GM18508 (cell line): ENCODE measurements around the gene ZNF865.

ENCODE experiments used
- ATAC-seq: cut with Tn5 transposase; IDR thresholded peaks from one replicate; pipeline ENCODE4 v1.9.1; 2021; ENCODE audit warnings: moderate number of reproducible peaks; ENCODE audit not compliant: insufficient read depth, unreplicated experiment

The ZNF865 gene

DNA sequence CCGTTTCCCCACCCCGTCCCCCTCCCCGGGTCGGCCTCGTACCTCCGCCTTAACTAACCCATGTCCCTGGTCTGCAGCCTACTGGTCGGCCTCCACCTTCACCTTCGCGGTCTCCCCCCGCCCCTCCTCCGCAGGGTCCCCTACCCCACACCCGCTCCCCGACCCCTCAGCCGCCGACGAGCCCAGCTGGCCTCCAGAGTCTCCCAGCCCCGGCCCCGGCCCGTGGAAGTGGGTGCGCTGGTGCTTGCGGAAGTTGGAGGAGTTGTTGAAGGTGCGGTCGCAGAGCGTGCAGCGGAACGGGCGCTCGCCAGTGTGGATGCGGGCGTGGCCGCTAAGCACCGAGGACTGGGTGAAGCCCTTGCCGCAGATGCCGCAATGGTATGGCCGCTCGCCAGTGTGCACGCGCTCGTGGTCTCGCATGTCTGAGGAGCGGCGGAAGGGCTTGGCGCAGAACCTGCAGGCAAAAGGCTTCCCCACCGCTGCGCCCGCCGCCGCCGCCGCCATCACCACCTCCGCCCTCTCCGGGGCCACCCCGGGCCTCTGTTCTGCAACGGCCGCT is 16.3 kb downstream of the ZNF865 start:
- no peak for ATAC-seq

GRCh38 chr19:55622242-55622969 is 17.0 kb downstream of the ZNF865 start:
- no peak for ATAC-seq

DNA sequence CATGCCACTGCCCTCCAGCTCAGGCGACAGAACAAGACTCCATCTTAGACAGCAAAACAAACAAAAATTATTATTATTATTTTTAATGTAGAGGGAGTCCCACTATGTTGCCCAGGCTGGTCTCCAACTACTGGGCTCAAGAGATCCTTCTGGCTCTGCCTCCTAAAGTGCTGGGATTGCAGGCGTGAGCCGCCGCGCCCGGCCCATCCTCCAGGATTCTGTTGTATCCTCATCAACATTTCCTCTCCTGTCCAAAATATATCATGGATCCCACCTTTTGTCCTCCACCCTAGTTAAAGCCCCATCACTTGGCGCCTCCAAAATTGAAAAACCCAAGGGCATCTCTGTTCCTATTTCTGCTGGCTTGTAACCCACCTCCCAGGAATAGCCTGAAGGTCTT is 17.7 kb downstream of the ZNF865 start:
- ATAC-seq: no peak

GRCh38 chr19:55623561-55623960 is 18.1 kb downstream of the ZNF865 start:
- ATAC-seq: no peak

GRCh38 chr19:55624109-55625003 is 18.9 kb downstream of the ZNF865 start, which contains the start of gene ZNF784:
Gene ZNF784 (minus strand): TSS chr19:55624566. CDS start chr19:55624561, 5 bp downstream.
- ATAC-seq: no peak

- no peak for ATAC-seq
Observed at GRCh38 chr19:55625004-55625326, 19.5 kb downstream of the ZNF865 start.

DNA sequence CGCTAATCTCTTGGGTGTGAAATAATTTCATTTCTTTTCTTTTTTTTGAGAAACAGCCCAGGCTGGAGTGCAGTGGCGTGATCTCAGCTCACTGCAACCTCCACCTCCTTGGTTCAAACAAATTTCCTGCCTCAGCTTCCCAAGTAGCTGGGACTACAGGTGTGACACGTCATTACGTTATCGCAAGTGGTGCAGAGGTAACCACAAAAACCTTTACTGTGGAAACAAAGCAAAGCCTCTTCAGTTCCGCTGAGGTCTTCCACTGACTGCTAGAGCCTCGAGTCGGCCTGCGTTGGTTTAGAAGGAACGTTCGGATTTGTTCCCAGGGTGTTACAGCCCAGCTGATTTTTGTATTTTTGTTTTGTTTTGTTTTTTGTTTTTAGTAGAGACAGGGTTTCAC is 20.9 kb downstream of the ZNF865 start:
- ATAC-seq: no peak

- no peak for ATAC-seq
Observed at GRCh38 chr19:55632463-55632834, 27.0 kb downstream of the ZNF865 start.

DNA sequence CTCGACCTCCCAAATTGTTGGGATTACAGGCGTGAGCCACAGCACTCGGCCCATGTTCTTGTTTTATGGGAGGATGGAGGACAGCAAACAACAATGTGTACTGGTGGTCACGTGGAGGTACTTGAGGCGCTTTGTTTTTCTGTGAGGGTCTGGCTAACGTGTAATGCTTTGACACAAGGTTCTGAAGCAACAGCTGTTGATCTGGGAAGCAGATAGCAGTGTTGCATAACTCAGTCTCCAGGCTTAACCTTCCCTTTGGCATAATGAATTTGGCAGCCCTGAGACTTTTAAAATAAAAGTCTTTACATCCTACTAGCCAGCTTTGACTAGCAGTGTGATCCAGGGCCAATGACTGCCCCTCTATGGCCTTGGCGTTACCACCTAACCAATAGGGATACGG is 28.4 kb downstream of the ZNF865 start:
- ATAC-seq: no peak

DNA sequence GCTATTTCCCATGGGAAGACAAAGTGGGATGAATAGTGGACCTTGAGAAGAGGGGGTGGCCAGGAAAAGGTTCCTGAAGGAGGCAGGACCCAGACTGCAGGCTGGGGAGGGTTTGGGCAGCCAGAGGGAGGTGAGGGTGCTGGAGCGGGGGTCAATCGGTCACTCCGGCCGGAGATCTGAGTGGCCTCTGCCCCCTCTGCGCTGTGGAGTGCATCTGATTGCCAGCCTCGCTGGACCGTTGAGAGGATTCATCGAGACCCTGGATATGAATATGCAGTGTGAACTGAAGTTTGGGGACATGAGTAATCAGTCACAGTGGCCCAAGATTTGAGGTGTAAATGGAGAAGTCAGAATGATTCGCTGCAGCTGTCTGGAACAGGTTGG is 29.9 kb downstream of the ZNF865 start:
- no peak for ATAC-seq

DNA sequence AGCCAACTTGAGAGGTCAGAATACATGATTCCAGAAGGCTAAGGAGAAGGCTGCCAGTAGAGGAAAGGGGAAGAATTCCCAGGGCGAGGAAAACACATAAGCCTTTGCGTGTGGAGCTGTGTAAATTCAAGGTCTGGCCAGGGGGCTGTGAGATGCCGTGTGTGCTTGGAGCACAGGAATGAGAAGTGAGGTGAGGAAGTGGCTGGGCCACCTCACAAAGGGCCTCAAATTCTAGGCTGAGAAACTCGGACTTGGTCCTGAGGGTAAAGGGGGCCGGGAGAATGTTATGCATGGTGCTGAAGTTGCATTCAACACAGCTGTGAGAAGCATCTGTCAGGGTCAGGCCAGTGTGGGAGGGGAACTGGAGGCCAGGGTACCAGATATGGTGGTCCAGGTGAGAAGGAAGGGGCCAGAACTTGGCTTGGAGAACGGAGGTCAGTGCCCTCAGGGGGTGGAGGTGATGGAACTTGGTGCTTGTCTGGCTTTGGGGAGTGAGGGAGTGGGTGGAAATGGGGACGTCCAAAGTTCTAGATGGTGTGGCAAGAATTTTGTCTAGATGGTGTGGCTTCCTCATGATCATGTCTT is 30.5 kb downstream of the ZNF865 start:
- ATAC-seq: no peak

GRCh38 chr19:55636723-55637122 is 31.3 kb downstream of the ZNF865 start:
- ATAC-seq: no peak

- no peak for ATAC-seq
Observed at GRCh38 chr19:55637534-55637933, 32.1 kb downstream of the ZNF865 start.

GRCh38 chr19:55638864-55639359 is 33.5 kb downstream of the ZNF865 start:
- no peak for ATAC-seq

DNA sequence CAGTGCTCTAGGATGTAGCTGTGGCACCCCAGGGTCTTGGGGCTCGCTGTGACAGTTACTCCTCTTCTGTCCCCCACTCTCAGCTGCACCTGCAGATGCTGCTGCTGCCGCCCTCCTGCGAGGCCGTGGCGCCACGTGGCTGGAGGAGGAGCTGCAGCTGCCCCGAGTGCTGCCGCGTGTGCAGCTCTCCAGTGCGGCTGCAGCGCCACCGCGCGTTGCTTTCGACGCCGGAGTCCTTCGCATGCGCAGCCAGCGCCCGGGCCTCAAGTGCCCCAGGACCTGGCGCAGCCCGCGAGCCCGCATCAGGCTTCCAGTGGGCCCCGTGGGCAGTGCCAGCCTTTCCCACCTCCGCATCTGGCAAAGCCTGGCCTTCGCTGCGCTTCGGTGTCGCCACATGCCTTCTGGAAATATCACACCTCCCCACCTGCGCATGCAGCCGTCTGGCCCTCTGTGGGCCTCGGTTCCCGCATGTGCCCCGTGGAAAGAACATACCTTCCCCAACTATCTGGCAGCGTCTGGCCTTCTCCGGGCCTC is 34.7 kb downstream of the ZNF865 start:
- ATAC-seq: no peak

DNA sequence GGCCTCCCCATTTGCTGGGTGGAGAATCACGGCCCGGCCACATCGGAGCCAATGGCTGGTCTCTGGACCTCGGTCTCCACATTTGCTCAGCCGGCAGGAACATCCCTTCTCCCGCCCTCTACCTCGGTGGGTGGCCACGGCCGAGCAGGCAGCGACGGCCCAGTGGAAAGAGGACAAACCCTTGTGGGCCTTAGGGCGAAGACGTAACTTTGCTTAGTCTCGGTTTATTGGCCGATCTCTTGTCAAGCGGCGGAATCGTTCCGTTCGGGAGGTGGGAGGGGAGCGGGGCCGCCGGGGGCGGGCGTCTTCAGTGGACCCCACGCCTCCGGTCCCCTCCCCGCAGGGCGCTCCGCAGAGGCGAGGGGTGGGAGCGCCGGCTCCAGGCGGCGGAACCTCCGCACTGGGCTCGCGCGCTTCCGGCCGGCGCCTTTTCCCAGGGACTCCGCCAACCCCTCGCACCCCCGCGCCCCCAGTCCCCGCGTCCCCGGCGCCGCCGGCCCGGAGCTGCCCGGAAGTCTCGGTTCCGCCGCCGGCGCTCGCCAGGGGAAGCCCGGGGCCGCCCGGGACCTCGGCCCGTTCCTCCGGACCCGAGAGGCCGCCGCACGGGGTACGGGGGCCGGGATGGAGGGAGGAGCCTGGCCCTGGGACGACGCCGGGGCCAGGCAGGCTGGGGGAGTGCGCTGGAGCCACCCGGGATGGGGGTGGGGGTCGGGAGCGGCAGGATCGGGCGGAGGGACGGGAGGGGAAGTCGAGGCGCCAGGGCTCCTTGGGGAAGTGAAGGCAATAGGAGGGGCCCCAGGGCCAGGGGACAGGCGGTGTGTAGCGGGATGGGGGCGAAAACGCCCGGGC is 35.4 kb downstream of the ZNF865 start, which contains the start of gene ZNF580:
TSS of gene ZNF580 (plus strand) at position 426 of the 849 bp plus-strand sequence. CDS start 1,507 bp downstream, outside the sequence.
- ATAC-seq: no peak

- no peak for ATAC-seq
Observed at GRCh38 chr19:55641426-55642152, 36.1 kb downstream of the ZNF865 start.

GRCh38 chr19:55642153-55643002 is 36.9 kb downstream of the ZNF865 start:
- ATAC-seq: no peak
